Neuronal stem cell (in vitro differentiated cells): ENCODE results near the gene PTPRD.

ENCODE experiments used
- DNase-seq: peaks from one replicate; pipeline ENCODE4 v3.0.0-alpha.2; 2013; ENCODE audit warnings: low spot score
- H2AFZ ChIP-seq: one replicate; pipeline ENCODE4 v1.6.1; 2013; ENCODE audit warnings: mild to moderate bottlenecking, low read length, inconsistent platforms
- H2AK5ac ChIP-seq: 2 replicates; pipeline ENCODE4 v1.6.1; 2013; ENCODE audit warnings: low read depth, mild to moderate bottlenecking, inconsistent platforms, low read length, moderate library complexity, mixed read lengths
- H2BK120ac ChIP-seq: 2 replicates; pipeline ENCODE4 v1.6.1; 2013; ENCODE audit warnings: low read depth, mild to moderate bottlenecking, inconsistent platforms, low read length, moderate library complexity, mixed read lengths
- H2BK12ac ChIP-seq: one replicate; pipeline ENCODE4 v1.6.1; 2013; ENCODE audit warnings: low read length, inconsistent platforms
- H2BK15ac ChIP-seq: 2 replicates; pipeline ENCODE4 v1.6.1; 2013; ENCODE audit warnings: mild to moderate bottlenecking, low read length, inconsistent platforms, mixed read lengths
- H2BK5ac ChIP-seq: one replicate; pipeline ENCODE4 v1.6.1; 2013; ENCODE audit warnings: inconsistent platforms, mild to moderate bottlenecking, low read length, moderate library complexity
- H3K14ac ChIP-seq: one replicate; pipeline ENCODE4 v1.6.1; 2013; ENCODE audit warnings: low read length, inconsistent platforms
- H3K18ac ChIP-seq: 2 replicates; pipeline ENCODE4 v1.6.1; 2013; ENCODE audit warnings: low read length, inconsistent platforms
- H3K23ac ChIP-seq: 2 replicates; pipeline ENCODE4 v1.6.1; 2013; ENCODE audit warnings: low read depth, mild to moderate bottlenecking, mixed read lengths, low read length, inconsistent platforms; ENCODE audit not compliant: poor library complexity
- H3K27ac ChIP-seq: replicated peaks from 3 replicates; pipeline ENCODE4 v1.5.1; 2013; ENCODE audit warnings: low read length, inconsistent platforms
- H3K27me3 ChIP-seq, 3 experiments: 2 replicates each; pipeline ENCODE4 v1.6.1; 2013; ENCODE audit warnings: low read length in 3 of 3, mild to moderate bottlenecking in 2 of 3, inconsistent platforms in 1 of 3, low read depth in 1 of 3, mixed read lengths in 1 of 3, moderate library complexity in 1 of 3; ENCODE audit not compliant: control insufficient read depth in 3 of 3, insufficient read depth in 3 of 3
- H3K36me3 ChIP-seq, 2 donors: replicated peaks in 1 of 2; 2 replicates each; pipeline ENCODE4 v1.6.1; 2013; ENCODE audit warnings: low read length in 2 of 2; ENCODE audit not compliant: control insufficient read depth in 2 of 2, insufficient read depth in 2 of 2
- H3K4ac ChIP-seq: 2 replicates; pipeline ENCODE4 v1.6.1; 2013; ENCODE audit warnings: inconsistent platforms, mild to moderate bottlenecking, low read length, moderate library complexity
- H3K4me1 ChIP-seq, 2 donors: 1 replicate in 1 of 2; 2 replicates in 1 of 2; pipeline ENCODE4 v1.6.1; 2013; ENCODE audit warnings: low read length in 2 of 2, low read depth in 1 of 2; ENCODE audit not compliant: control insufficient read depth in 2 of 2, insufficient read depth in 1 of 2
- H3K4me2 ChIP-seq: one replicate; pipeline ENCODE4 v1.6.1; 2013; ENCODE audit warnings: mild to moderate bottlenecking, low read length, inconsistent platforms; ENCODE audit not compliant: insufficient read depth, poor library complexity, severe bottlenecking
- H3K4me3 ChIP-seq, 2 donors: 2 replicates each; pipeline ENCODE4 v1.5.1; 2013; ENCODE audit warnings: low read length in 2 of 2, mild to moderate bottlenecking in 2 of 2, inconsistent platforms in 1 of 2, moderate library complexity in 1 of 2
- H3K79me1 ChIP-seq: one replicate; pipeline ENCODE4 v1.6.1; 2013; ENCODE audit warnings: low read depth, mild to moderate bottlenecking, inconsistent platforms, low read length, moderate library complexity
- H3K9ac ChIP-seq: one replicate; pipeline ENCODE4 v1.6.1; 2013; ENCODE audit warnings: mild to moderate bottlenecking, low read depth, low read length, inconsistent platforms; ENCODE audit not compliant: poor library complexity
- H3K9me3 ChIP-seq, 2 donors: replicated peaks in 1 of 2; 2 replicates each; pipeline versions ENCODE3 to v1.6.1; 2013; ENCODE audit warnings: low read length in 2 of 2, mild to moderate bottlenecking in 2 of 2, inconsistent platforms in 1 of 2, low read depth in 1 of 2, mixed read lengths in 1 of 2, moderate library complexity in 1 of 2; ENCODE audit not compliant: control insufficient read depth in 2 of 2, insufficient read depth in 1 of 2
- H4K8ac ChIP-seq: one replicate; pipeline ENCODE4 v1.6.1; 2013; ENCODE audit warnings: low read depth, mild to moderate bottlenecking, inconsistent platforms, low read length, moderate library complexity
- H4K91ac ChIP-seq: one replicate; pipeline ENCODE4 v1.6.1; 2013; ENCODE audit warnings: low read length, low read depth, mild to moderate bottlenecking, inconsistent platforms; ENCODE audit not compliant: poor library complexity
- WGBS, 2 donors: extraction: QIAGEN DNeasy Blood & Tissue Kit; methylation state at CpG; one replicate each; pipeline ENCODE4 v1.1.7; 2013; ENCODE audit warnings: missing lambda C conversion rate in 2 of 2, mixed read lengths in 1 of 2; ENCODE audit not compliant: insufficient read length in 2 of 2, insufficient replicate concordance in 1 of 2; ENCODE audit errors: extremely low coverage in 2 of 2; 5-methylcytosine and 5-hydroxymethylcytosine counted together

The PTPRD gene

DNA sequence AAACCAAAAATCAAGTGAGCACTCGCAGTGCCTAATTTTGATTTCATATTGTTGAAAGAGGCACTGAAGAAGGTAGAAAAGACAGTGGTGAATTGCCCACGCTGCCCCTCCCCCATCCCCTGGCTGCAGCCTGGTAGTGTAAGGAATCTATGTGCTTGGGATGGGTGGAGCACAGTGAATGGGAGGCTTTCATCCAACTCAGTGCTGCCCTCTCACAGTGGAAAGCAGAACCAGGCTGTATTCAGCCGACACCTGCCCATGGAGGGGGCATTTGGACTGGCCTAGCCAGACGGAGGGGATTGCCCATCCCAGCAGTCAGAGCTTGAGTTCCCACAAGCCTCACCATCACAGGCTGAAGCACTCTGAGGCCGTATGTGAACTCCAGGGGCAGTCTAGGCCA lies 2012.9 kb downstream of the PTPRD start:
- H3K9ac ChIP-seq: no peak overlapping the region
- no peak overlapping the region for H3K4me2 ChIP-seq
- H2BK5ac ChIP-seq: no peak overlapping the region
- H3K14ac ChIP-seq: no peak overlapping the region
- H3K18ac ChIP-seq: peak overlapping the region; percentile 24
- DNase-seq: no peak
- no peak overlapping the region for H2BK15ac ChIP-seq
- no peak overlapping the region for H4K8ac ChIP-seq
- peaks cover 0 to 2% of the 10 kb centered on the region in 2 donors for H3K4me1 ChIP-seq
- no peaks in the 10 kb centered on the region for H3K27me3 ChIP-seq
- H3K4ac ChIP-seq: no peak overlapping the region
- no peak overlapping the region for H2BK12ac ChIP-seq
- H2AK5ac ChIP-seq: no peak overlapping the region
- no peak overlapping the region for H4K91ac ChIP-seq
- H3K9me3 ChIP-seq: no peaks in the 10 kb centered on the region
- H2BK120ac ChIP-seq: no peak overlapping the region
- no peaks in the 10 kb centered on the region for H3K36me3 ChIP-seq
- no peak overlapping the region for H3K23ac ChIP-seq
- H3K79me1 ChIP-seq: no peaks in the 10 kb centered on the region
- no peak overlapping the region for H3K4me3 ChIP-seq
- no peak overlapping the region for H3K27ac ChIP-seq
- no CpG with 5 or more reads among the region's 5 CpGs for WGBS, 2 donors
- no peak overlapping the region for H2AFZ ChIP-seq

GRCh38 chr9:8589476-8589875 lies 2023.3 kb downstream of the PTPRD start:
- Histone ChIP-seq H3K27ac (no peak overlapping the region), H4K8ac (no peak overlapping the region), H3K18ac (no peak overlapping the region), H2BK12ac (no peak overlapping the region), H3K4me3 (no peak overlapping the region), H3K4me2 (no peak overlapping the region), H4K91ac (no peak overlapping the region), H2AK5ac (no peak overlapping the region), H3K27me3 (no peaks in the 10 kb centered on the region), H3K14ac (no peak overlapping the region), H3K4me1 (peaks cover 0 to 1% of the 10 kb centered on the region in 2 donors), H2BK5ac (no peak overlapping the region), H3K36me3 (no peaks in the 10 kb centered on the region), H2BK15ac (no peak overlapping the region), H3K23ac (no peak overlapping the region), H3K9me3 (no peaks in the 10 kb centered on the region), H3K4ac (no peak overlapping the region), H2AFZ (no peak overlapping the region), H3K9ac (no peak overlapping the region), H3K79me1 (no peaks in the 10 kb centered on the region), H2BK120ac (no peak overlapping the region)
- no peak for DNase-seq
- no CpG with 5 or more reads among the region's 4 CpGs for WGBS, 2 donors

DNA sequence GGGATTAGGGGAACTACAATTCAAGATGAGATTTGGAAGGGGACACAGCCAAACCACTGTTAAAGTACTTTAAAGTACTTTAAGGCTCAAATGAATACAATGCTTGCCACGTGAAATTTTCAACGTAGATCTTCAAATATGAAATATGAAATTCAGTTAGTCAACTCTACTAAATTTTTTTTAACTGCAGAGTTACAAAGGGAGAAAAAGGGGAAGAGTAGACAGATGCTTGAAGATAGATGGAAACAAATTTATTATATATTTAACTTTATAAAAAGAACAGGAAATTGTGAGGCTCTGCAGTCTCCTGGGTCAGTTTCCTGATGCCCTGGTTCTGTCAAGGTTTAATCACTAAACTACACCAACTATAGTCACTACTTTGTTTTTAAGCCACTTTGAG lies 2027.8 kb downstream of the PTPRD start:
- Histone ChIP-seq H2BK15ac (no peak overlapping the region), H3K79me1 (no peaks in the 10 kb centered on the region), H4K91ac (no peak overlapping the region), H3K4ac (no peak overlapping the region), H3K27ac (no peak overlapping the region), H3K27me3 (no peaks in the 10 kb centered on the region), H3K9ac (no peak overlapping the region), H2AK5ac (no peak overlapping the region), H2BK5ac (no peak overlapping the region), H3K18ac (no peak overlapping the region), H2AFZ (no peak overlapping the region), H3K4me3 (no peak overlapping the region), H3K9me3 (peaks cover 4 to 9% of the 10 kb centered on the region in 2 donors), H3K14ac (no peak overlapping the region), H3K4me1 (peaks cover 0 to 1% of the 10 kb centered on the region in 2 donors), H2BK120ac (no peak overlapping the region), H3K36me3 (peaks cover 0 to 4% of the 10 kb centered on the region in 2 donors), H3K4me2 (no peak overlapping the region), H4K8ac (no peak overlapping the region), H2BK12ac (no peak overlapping the region), H3K23ac (no peak overlapping the region)
- no peak for DNase-seq
- no CpG with 5 or more reads among the region's 2 CpGs for WGBS, 2 donors

DNA sequence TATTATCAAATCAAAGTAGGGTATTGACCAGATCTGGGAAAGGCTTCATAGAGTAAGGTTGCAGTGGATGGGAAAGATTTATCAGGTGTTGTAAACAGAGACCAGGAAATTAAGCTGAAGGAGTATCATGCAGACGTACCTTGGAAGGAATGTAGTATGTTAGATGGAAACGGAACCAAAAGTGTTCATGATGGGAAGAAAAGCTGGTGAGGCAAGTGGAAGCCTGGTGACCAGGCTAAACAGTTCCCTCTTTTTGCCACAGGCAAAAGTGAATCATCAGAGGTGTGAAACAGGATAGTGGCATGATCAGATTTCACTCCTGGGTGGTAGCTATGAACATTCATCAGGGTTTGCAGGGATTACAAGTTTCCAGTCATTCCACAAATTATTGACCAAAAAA lies 2033.1 kb downstream of the PTPRD start:
- no peak for DNase-seq
- no peak overlapping the region for H3K14ac ChIP-seq
- H2BK5ac ChIP-seq: no peak overlapping the region

More for the DNA sequence above, 2033.1 kb downstream of the PTPRD start:
- WGBS, 2 donors: no CpG with 5 or more reads among the region's 2 CpGs
- no peaks in the 10 kb centered on the region for H3K79me1 ChIP-seq
- no peak overlapping the region for H2BK120ac ChIP-seq
- no peaks in the 10 kb centered on the region for H3K4me1 ChIP-seq
- H2BK15ac ChIP-seq: no peak overlapping the region
- H2AFZ ChIP-seq: no peak overlapping the region
- H3K18ac ChIP-seq: no peak overlapping the region
- no peak overlapping the region for H3K27ac ChIP-seq
- no peak overlapping the region for H4K91ac ChIP-seq
- H3K27me3 ChIP-seq: no peaks in the 10 kb centered on the region
- H3K4me2 ChIP-seq: no peak overlapping the region
- peaks cover 4 to 9% of the 10 kb centered on the region in 2 donors for H3K9me3 ChIP-seq
- H2AK5ac ChIP-seq: no peak overlapping the region
- peaks cover 0 to 4% of the 10 kb centered on the region in 2 donors for H3K36me3 ChIP-seq
- no peak overlapping the region for H3K9ac ChIP-seq
- no peak overlapping the region for H3K4ac ChIP-seq
- H3K23ac ChIP-seq: no peak overlapping the region
- H3K4me3 ChIP-seq: no peak overlapping the region
- no peak overlapping the region for H4K8ac ChIP-seq
- no peak overlapping the region for H2BK12ac ChIP-seq
